HG02588 (cell line): Measurements from ENCODE around the gene SFXN2.

ENCODE experiments used
- ATAC-seq: cut with Tn5 transposase; IDR thresholded peaks from one replicate; pipeline ENCODE4 v1.9.1; 2021; ENCODE audit warnings: mild to moderate bottlenecking, moderate library complexity; ENCODE audit not compliant: unreplicated experiment

SFXN2 gene

DNA sequence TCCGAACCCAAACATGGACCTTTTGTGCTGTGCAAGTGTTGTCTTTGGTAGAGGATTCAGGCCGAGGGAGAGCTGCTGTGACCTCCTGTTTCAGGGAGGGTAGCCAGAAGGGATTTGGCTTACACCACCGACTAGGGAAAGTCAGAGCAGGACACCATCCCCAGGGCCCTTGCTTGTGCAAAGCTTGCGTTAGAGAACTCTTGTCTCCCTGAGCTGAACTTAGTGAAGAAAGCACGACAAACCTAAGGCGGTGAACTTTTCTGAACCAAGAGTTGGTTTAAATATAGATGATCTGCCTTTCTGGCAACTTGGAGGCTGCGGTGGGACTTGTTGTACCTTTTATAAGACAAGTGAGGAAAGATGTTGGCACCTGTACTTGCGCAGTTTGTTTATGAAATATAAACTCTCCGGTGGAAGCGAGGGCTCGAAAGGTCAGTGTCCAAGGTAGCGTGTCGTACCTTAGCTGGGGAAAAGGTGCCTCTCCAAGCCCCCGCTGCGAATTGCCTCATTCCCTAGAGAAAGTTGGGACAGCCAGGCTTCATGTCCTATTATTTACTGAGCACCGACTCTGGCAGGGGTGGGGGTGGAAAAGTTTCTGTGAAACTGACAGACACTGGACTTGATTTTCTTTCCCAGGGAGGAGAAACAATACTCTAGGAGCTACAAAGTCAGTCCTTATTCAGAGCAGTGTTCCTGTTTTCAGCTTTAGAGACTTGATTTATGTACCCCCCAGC is 60.9 kb downstream of the SFXN2 start:
- ATAC-seq: no peak

DNA sequence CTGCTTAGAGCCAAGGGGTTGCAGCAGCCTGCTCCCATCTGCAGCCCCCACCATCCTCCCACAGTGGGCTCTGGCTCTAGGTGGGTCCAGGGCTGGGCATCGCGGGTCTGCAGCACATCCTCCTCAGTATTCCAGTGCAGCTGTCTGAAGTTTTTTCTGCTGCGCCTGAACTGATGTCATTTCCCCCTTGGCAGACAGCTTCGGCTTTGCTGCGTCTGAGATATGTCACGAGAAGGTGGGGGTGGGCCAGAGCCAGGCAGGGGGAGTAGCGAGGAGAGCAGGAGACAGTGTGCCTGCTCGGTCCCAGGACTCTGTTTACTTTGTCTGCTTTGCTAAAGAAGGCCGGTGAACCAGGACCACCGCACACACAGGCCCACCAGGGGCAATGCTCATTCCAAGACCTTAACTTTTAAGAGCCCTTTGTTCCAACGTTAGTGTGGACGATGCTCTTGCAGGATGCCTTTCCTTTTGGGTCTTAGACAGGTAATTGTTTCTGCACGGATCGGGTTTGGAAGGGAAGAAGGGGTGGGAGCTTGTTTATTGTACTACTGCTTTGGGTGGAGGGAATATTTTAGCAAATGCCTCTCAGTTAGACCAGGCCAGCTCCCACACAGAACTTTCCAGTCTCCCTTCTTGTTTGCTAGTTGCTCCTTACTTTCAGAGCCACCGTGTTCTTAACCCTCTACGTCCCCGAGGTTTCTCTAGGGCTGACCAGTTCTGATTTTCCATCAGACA is 61.7 kb downstream of the SFXN2 start:
- no peak for ATAC-seq

DNA sequence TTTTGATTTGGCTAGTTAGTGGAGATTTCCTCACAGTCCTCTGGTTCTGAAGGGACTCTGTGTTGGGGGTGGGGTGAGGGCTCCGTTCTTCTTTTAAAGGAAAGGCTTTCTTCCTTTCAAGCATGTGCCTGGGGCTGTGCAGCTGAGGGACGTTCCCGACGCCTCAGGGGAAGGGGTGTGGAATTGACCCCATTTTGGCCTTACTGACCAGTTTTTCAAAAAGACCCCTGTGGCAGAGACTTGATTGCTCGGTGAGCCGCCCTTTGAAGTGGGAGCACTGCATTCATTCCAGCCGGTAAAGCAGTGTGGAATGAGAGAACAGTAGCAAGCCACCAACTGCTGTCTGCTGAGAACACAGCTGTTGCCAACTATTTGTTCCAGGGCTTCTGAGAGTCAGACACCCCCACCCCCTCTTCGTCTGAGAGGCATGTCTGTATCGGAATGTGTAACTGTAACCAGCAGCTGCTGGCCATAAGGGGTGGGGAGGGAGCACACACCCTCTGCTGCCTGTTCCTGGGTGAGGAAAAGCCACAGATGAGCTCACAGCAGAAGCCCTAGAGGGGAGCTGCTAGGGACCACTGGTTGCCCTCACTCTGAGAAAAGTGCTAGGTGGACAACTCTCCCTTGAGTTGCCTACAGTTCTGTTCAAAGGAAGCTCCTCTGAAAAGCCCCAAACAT is 62.5 kb downstream of the SFXN2 start:
- no peak for ATAC-seq

DNA sequence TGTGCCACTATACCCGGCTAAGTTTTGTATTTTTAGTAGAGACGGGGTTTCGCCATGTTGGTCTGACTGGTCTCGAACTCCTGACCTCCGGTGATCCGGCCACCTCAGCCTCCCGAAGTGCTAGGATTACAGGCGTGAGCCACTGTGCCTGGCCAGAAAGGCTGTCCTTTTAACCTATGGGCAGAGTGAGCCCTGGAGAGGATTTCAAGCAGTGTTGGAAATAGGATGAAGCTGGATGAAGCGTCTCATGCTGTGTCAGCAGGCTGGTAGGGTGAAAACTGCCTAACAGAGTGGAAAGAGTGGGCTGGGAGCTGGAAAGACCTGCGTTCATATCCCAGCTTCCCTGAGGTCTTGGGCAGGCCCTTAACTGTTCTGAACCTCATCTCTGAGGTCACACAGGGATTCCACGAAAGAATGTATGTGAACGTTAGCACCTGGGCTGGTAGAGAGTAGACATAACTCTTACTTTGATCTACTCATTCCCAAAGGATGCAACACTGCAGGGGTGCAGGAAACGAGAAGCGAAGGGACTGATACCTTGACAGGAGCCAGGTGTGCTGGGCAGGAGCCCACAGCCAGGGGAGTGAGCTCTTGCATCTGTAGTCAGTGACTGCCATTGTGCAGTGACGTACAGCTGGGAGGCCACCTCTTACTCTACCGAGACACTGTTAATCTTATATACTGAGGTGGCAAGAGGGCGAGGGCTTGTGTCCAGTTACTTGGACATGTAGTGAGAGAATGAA is 63.4 kb downstream of the SFXN2 start:
- ATAC-seq: no peak

DNA sequence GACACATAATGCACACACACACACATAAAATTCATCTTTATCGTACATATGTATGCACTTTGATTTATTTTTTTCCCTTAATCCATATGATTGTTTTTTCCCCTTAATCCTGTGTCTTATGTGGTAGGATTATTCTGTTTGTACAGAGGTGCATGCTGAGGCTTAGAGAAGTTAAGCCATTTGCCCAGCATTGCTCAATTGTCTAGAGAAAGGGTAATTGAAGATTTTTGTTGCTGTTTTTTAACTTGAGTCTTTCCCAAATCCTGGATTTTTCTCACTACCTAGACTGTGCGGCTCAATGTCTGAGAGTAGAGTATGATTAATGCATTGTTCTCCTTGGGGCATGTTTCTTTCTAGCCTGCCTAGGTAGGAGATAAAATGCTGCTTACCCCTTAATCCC is 64.3 kb downstream of the SFXN2 start:
- ATAC-seq: no peak

DNA sequence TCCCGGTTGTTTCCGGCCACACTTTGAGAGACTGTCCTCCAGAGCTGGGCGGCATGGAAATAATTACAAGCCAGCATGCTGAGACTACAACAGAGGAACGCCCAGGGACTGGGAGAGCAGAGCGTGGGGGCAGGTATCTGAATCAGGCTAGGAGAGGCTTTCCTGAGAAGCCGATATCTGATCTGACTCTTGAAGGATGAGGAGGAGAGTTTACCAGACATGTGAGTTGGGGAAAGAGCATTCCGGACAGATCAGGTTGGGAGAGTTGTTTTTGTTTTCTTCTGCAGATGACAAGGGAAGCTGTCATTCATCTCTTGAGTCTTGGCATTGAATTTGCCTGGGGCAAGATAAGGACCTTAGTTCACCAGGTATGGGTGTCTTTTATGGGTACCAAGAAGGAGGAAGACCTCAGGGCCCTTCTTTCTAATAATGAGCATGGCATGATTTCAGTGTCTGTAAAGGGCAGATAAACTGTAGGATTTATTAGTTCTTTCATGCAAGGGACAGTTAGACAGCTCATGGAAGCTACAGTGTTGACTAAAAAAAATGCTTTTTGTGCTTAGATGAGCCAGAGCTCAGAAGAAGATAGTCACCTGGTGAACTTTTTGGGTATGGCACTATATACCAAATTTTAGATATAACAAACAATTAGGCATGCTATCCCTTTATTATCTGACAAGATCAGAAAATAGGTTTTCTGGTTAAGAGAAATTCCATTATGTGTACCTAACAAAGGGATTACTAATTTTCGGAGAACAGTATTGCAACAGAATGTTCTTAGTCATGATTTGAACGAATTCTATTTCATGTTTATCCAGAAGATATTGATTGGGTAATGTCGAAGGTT is 65.5 kb downstream of the SFXN2 start:
- no peak for ATAC-seq

DNA sequence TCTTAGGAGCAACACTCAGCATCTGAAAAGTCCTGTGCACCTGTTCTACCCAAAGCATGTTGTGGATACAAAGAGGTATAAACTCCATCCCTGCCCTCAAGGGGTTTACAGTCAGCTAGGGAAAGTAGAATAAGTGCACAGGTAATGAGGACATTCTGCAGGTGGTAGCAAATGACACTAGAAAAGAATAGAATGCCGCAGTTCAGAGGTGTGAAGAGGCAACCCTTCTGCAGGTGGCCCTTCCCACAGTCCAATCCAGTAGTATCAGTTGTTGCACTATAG is 66.0 kb downstream of the SFXN2 start:
- ATAC-seq: no peak

DNA sequence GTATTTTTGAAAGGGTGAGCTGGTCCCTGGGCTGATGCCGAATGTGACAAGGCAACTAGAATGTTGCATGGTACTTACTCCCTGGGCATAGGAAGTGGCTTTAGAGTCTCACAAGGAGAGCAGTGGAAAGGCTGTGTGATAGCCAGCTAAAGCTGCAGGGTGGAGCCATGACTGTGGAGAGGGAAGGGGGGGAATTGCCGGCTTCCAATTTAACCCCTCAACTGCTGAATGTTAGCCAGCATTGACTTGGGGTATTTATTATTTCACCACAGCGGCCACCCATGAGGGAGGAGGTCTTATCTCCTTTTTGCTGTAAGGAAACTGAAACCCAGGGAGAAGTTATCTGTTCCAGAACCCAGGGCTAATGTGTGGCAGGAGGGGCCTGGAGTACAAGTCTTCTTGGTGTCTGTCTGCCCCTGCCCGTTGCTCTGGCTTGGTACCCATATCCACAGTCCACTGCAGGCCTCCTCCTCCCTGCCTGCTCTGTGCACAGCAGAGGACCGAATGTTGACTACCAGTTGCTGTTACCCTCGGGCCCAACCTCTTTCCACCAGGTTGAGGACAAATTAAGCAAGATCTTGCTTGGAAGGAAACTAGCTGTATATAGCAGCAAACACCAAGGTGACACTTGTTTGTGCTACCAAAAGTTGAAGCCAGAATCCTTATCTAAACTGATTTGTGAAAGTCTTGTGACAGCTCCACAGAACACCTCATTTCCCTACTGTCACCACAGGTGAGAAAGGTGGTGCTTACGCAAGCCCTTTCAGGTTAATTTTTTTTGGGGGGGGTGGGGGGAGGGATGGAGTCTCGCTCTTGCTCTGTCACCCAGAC is 66.9 kb downstream of the SFXN2 start:
- no peak for ATAC-seq

DNA sequence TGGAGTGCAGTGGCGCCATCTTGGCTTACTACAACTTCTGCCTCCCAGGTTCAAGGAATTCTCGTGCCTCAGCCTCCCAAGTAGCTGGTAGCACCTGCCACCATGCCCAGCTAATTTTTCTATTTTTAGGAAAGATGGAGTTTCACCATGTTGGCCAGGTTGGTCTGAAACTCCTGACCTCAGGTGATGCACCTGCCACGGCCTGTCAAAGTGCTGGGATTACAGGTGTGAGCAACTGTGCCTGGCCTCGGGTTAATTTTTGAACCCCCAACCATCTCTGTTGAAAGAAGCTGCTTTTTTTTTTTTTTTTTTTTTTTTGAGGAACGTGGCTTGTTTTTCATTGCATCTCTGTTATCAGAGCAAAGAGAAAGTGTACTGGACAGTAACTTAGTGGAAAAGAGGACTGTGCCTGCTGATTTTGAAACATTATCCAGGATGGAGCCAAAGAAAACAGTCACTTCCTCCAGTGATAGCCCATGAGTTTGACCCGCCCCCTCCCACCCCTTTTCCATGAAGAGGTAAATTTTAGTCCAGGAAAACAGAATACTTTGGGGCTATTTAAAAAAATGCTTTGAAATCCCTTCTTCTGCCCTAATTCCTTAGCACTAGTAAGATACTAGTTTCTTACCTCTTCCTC is 67.6 kb downstream of the SFXN2 start:
- ATAC-seq: no peak

DNA sequence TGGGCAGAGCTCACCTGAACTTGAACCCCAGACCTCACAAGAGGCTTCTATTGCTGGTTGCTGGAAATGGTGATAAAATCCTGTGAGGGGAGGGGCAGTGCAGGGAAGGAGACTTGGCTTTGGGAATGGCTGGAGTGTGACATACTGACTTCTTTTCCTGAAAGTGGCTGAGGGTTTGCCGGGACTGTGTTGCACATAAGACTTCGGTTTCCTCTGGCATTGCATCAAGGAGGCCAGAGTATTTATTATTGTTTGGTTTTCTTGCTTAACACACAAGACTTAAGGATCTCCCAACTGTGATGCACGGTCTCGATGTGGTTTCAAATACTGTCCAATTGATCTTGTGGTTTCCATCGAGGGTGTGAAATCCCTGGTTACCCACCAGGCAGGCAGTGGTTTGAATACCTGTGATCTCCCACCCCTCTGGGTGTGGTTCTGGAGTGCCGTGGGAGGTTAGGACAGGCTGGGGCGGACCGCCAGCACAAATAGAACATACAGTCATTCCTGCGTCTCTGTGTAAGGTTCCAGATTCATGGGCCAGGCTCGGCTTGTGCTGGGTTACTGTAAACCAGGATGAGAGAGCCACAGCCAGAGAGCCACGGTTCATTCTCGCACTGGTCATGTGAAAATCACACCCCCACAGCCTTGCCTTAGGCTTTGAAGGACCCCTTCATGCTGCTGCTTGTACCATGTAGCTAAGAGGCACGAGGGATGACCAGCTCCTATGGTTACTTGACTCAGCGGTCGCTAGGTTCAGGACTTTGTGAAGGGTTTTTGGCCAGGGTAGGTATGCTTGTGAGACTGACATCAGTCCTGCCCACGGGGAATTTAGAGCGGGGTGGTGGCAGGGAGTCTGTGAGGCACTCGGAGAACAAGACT is 68.5 kb downstream of the SFXN2 start:
- ATAC-seq: no peak

DNA sequence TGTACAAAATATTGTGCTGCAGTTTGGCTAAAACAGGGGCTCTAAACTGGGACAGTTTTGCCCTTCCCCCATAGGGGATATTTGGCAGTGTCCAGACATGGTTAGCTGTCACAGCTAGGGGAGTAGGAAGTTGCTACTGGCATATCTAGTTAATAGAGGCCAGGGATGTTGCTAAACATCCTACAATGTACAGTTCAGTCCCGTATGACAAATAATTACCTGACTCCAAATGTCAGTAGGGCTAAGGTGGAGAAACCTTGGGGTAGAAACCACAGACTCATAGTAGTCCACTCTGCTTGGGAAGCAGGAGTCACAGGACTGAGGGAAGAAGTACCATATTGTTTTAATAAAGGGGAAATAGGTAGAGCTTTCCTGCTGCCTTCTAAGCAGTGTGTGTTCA is 69.1 kb downstream of the SFXN2 start:
- no peak for ATAC-seq

DNA sequence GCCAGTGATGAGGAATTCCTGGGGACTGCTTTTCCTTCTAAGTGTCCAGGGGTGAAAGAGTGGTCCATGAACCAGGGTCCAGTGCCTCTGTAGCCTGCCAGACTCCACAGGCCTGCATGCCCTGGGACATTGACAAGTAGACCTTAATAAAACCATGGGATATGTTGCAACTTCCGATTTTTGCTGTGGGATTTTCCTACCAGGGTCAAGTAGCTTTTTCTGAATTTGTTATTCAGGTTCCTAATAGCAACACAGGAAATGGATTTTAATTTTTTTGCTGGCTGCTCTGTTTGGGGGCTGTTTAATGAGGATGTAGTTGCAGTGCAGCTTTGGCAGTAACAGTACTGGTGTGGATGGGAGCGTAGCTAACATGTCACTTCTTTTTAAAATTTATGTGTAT is 71.4 kb downstream of the SFXN2 start:
- ATAC-seq: no peak

DNA sequence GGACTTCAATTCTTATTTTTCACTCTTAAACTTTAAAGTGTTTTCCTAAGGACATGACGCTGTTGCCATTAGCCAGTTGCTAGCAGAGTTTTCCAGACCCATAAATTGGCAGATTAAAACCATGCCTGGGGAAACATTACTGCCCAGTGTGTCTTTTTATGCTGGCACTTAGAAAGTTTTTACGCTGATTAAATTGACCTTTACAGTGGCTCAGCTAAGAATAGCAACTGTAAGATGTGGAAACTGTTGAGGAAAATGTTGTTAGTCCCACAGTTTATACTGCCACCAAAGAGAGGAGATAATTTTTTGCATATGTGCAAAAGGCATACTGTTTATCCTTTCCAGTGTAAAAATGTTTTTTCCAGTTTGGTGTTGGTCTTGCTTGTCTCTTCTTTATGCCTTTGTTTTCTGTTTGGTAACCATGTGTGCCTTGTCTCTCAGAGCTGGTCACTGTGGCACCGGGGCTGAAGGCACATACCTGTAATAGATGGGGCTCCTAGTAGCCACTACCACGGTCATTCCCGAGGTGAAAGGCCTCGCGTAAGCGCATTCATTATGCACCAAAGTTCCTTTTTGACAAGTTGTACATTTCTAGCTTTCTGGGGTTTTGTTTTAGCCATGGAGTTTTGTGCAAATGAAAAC is 77.4 kb downstream of the SFXN2 start:
- no peak for ATAC-seq
